ENCODE measurements around the gene AGAP3. TPM values are rescaled to one million over a fixed set of nuclear protein-coding genes. Genes with fewer than 3 reads are reported as not detected.

Gene AGAP3
- total and polyA plus RNA-seq, 2 donors (not counting 1 experiment from before 2014, with no cell fraction given): 21.1 to 22.3 TPM

GRCh38 chr7:151188252-151188542 is 101.9 kb downstream of the AGAP3 start:
- Mint-ChIP-seq H3K27ac (no peak overlapping the region), H3K27me3 (peaks cover 25% of the 10 kb centered on the region), H3K9me3 (ENCODE audit: insufficient read depth) (no peaks in the 10 kb centered on the region), H3K4me1 (peaks cover 4% of the 10 kb centered on the region), H3K4me3 (no peak overlapping the region)
- ChIA-PET POLR2A (no interaction called here), CTCF (no interaction called here)
- intact Hi-C loops (cut with micrococcal nuclease): no loop called here
- H3K9ac ChIP-seq (ENCODE audit: low read length): no peak overlapping the region
- ATAC-seq (ENCODE audit: low read depth) (no peak), DNase-seq (no peak)
- H3K4me1 ChIP-seq (ENCODE audit: control insufficient read depth in 2 of 2, insufficient read depth in 2 of 2, low read length in 2 of 2): no peaks in the 10 kb centered on the region
- 28% methylated on average over 4 of the region's 5 CpGs for WGBS (ENCODE audit: insufficient coverage)
- no peaks in the 10 kb centered on the region for H3K36me3 ChIP-seq (replicated peaks in 1 of 2; ENCODE audit: control extremely low read depth in 1 of 2, control insufficient read depth in 1 of 2, extremely low read depth in 1 of 2, insufficient read depth in 2 of 2, low read length in 1 of 2)
- no peak overlapping the region for H3K4me2 ChIP-seq (replicated peaks; ENCODE audit: low read depth, low read length, poor library complexity, severe bottlenecking)
- TF ChIP-seq EZH2 (IDR thresholded peaks at IDR 0.05; ENCODE audit: borderline replicate concordance, insufficient read depth, low read depth, low read length, poor library complexity, severe bottlenecking): no peak
- TF ChIP-seq, protein P1, sequence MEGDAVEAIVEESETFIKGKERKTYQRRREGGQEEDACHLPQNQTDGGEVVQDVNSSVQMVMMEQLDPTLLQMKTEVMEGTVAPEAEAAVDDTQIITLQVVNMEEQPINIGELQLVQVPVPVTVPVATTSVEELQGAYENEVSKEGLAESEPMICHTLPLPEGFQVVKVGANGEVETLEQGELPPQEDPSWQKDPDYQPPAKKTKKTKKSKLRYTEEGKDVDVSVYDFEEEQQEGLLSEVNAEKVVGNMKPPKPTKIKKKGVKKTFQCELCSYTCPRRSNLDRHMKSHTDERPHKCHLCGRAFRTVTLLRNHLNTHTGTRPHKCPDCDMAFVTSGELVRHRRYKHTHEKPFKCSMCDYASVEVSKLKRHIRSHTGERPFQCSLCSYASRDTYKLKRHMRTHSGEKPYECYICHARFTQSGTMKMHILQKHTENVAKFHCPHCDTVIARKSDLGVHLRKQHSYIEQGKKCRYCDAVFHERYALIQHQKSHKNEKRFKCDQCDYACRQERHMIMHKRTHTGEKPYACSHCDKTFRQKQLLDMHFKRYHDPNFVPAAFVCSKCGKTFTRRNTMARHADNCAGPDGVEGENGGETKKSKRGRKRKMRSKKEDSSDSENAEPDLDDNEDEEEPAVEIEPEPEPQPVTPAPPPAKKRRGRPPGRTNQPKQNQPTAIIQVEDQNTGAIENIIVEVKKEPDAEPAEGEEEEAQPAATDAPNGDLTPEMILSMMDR (IDR thresholded peaks at IDR 0.05): no peak
- H3K79me2 ChIP-seq (ENCODE audit: control insufficient read depth, insufficient read depth, low read length): no peaks in the 10 kb centered on the region
- no peak overlapping the region for H3K27ac ChIP-seq (ENCODE audit: low read length in 2 of 2)
- H4K20me1 ChIP-seq (ENCODE audit: control insufficient read depth, insufficient read depth, low read length, poor library complexity, severe bottlenecking): no peaks in the 10 kb centered on the region
- H3K27me3 ChIP-seq (replicated peaks in 1 of 4; ENCODE audit: control extremely low read depth in 1 of 4, control insufficient read depth in 3 of 4, insufficient read depth in 4 of 4, low read length in 3 of 4): peaks cover 0 to 8% (median 0%) of the 10 kb centered on the region in 4 experiments
- H2AFZ ChIP-seq (ENCODE audit: insufficient read depth, low read depth, low read length, poor library complexity, severe bottlenecking): no peak overlapping the region
- H3K9me3 ChIP-seq (ENCODE audit: control extremely low read depth in 1 of 3, control insufficient read depth in 2 of 3, insufficient read depth in 1 of 3, low read length in 2 of 3): no peaks in the 10 kb centered on the region
- no peak overlapping the region for H3K4me3 ChIP-seq (ENCODE audit: control extremely low read depth in 1 of 5, extremely low read depth in 1 of 5, insufficient read depth in 1 of 5, low read depth in 2 of 5, low read length in 4 of 5)

DNA sequence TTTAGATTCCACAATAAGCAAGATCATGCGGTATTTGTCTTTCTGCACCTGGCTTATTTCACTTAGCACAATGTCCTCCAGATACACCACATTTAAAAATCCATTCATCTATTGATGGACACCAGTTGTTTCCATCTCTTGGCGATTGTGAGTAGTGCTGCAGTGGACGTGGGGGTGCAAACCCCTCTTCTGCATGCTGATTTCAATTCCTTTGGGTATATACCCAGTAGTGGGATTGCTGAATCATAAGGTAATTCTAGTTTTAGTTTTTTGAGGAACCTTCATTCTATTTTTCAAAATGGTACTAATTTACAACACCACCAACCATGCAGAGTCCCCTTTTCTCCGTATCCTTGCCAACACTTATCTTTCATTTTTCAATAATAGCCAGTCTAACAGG is 102.8 kb downstream of the AGAP3 start:
- ChIA-PET CTCF (no interaction called here), POLR2A (no interaction called here)
- Mint-ChIP-seq H3K9me3 (ENCODE audit: insufficient read depth) (no peaks in the 10 kb centered on the region), H3K27me3 (peaks cover 25% of the 10 kb centered on the region), H3K4me1 (peaks cover 4% of the 10 kb centered on the region), H3K27ac (no peak overlapping the region), H3K4me3 (no peak overlapping the region)
- Histone ChIP-seq H3K9me3 (ENCODE audit: control extremely low read depth in 1 of 3, control insufficient read depth in 2 of 3, insufficient read depth in 1 of 3, low read length in 2 of 3) (no peaks in the 10 kb centered on the region), H2AFZ (ENCODE audit: insufficient read depth, low read depth, low read length, poor library complexity, severe bottlenecking) (no peak overlapping the region), H3K27ac (ENCODE audit: low read length in 2 of 2) (no peak overlapping the region), H3K79me2 (ENCODE audit: control insufficient read depth, insufficient read depth, low read length) (no peaks in the 10 kb centered on the region), H3K4me2 (replicated peaks; ENCODE audit: low read depth, low read length, poor library complexity, severe bottlenecking) (no peak overlapping the region), H3K4me1 (ENCODE audit: control insufficient read depth in 2 of 2, insufficient read depth in 2 of 2, low read length in 2 of 2) (no peaks in the 10 kb centered on the region), H3K9ac (ENCODE audit: low read length) (no peak overlapping the region), H4K20me1 (ENCODE audit: control insufficient read depth, insufficient read depth, low read length, poor library complexity, severe bottlenecking) (no peaks in the 10 kb centered on the region), H3K4me3 (ENCODE audit: control extremely low read depth in 1 of 5, extremely low read depth in 1 of 5, insufficient read depth in 1 of 5, low read depth in 2 of 5, low read length in 4 of 5) (no peak overlapping the region), H3K36me3 (replicated peaks in 1 of 2; ENCODE audit: control extremely low read depth in 1 of 2, control insufficient read depth in 1 of 2, extremely low read depth in 1 of 2, insufficient read depth in 2 of 2, low read length in 1 of 2) (no peaks in the 10 kb centered on the region), H3K27me3 (replicated peaks in 1 of 4; ENCODE audit: control extremely low read depth in 1 of 4, control insufficient read depth in 3 of 4, insufficient read depth in 4 of 4, low read length in 3 of 4) (peaks cover 0 to 10% (median 0%) of the 10 kb centered on the region in 4 experiments)
- WGBS (ENCODE audit: insufficient coverage): no CpG with 5 or more reads among the region's 4 CpGs
- intact Hi-C loops (cut with micrococcal nuclease): no loop called here
- TF ChIP-seq EZH2 (IDR thresholded peaks at IDR 0.05; ENCODE audit: borderline replicate concordance, insufficient read depth, low read depth, low read length, poor library complexity, severe bottlenecking): no peak
- TF ChIP-seq, protein P1 (IDR thresholded peaks at IDR 0.05): no peak
- ATAC-seq (ENCODE audit: low read depth): no peak
- no peak for DNase-seq
